Measurements from ENCODE around the gene P4HTM. TPM values are rescaled to one million over a fixed set of nuclear protein-coding genes. Genes with fewer than 3 reads are reported as not detected.

P4HTM gene
- total and polyA plus RNA-seq, 2 of the 4 experiments (the other 2 are of a cell fraction), result 10.4 to 26.1 TPM

DNA sequence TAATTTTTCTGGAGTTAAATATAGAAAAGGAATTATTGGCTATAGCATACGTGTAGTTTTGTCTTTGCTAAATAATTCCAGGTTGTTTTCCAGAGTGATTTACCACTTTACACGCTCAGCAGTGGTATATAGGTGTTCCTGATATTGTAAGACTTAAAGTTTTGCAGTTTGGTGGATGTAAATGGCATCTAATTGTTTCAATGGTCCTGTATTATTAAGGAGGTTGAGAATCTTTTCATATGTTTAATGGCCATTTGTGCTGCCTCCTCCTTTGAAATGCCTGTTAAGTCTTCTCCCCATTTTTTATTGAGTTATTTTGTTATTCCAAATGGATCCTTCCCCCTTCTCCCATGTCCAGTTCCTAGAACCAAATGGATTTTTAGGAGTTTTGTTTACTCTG is 26.4 kb upstream of the P4HTM start:
- Histone ChIP-seq H4K8ac (ENCODE audit: low read depth in 2 of 2, low read length in 2 of 2) (no peak overlapping the region), H3K27me3 (ENCODE audit: control insufficient read depth, insufficient read depth, low read length) (no peaks in the 10 kb centered on the region), H2AFZ (replicated peaks; ENCODE audit: low read length, poor library complexity) (no peak overlapping the region), H3K79me1 (ENCODE audit: low read depth in 1 of 2, low read length in 2 of 2) (peaks cover 17 to 38% of the 10 kb centered on the region in 2 experiments), H3K23ac (ENCODE audit: low read depth, low read length) (no peak overlapping the region), H2BK5ac (ENCODE audit: low read depth, low read length, poor library complexity, severe bottlenecking) (no peak overlapping the region), H2AK5ac (ENCODE audit: low read depth, low read length) (no peak overlapping the region), H2BK20ac (ENCODE audit: low read depth, low read length) (no peak overlapping the region), H2AK9ac (replicated peaks; ENCODE audit: low read depth, low read length, poor library complexity) (no peak overlapping the region), H4K20me1 (ENCODE audit: insufficient read depth, low read length) (peaks cover 3% of the 10 kb centered on the region; the same call in 1 of the 2 replicates), H3K4me1 (ENCODE audit: control insufficient read depth, insufficient read depth, low read length) (peaks cover 5% of the 10 kb centered on the region), H4K5ac (ENCODE audit: low read depth, low read length) (no peak overlapping the region), H3K18ac (ENCODE audit: low read depth, low read length) (no peak overlapping the region), H4K91ac (ENCODE audit: insufficient read depth, low read depth, low read length) (no peak overlapping the region), H3K9ac (ENCODE audit: low read depth, low read length) (no peak overlapping the region), H3K14ac (replicated peaks; ENCODE audit: low read depth, low read length) (no peak overlapping the region), H3K9me3 (ENCODE audit: control insufficient read depth, insufficient read depth, low read length) (no peaks in the 10 kb centered on the region), H2BK15ac (ENCODE audit: low read depth, low read length) (no peak overlapping the region), H3K56ac (ENCODE audit: extremely low read depth, insufficient read depth, low read length) (no peak overlapping the region), H3K4me3 (ENCODE audit: insufficient read depth, low read depth, low read length) (no peak overlapping the region), H3K9me1 (ENCODE audit: insufficient read depth, low read length) (peaks cover 4% of the 10 kb centered on the region), H3K4me2 (ENCODE audit: low read depth, low read length) (no peak overlapping the region), H3K27ac (ENCODE audit: insufficient read depth, low read length) (no peak overlapping the region), H3K36me3 (ENCODE audit: control insufficient read depth, insufficient read depth, low read length) (peaks cover 26% of the 10 kb centered on the region), H3K4ac (ENCODE audit: low read depth, low read length) (no peak overlapping the region), H2BK120ac (ENCODE audit: low read depth, low read length) (no peak overlapping the region)
- ChIA-PET CTCF (no interaction called here), POLR2A (ENCODE audit: unreplicated experiment) (no interaction called here)
- DNase-seq (no peak), ATAC-seq (ENCODE audit: low read depth) (no peak)
- intact Hi-C loops (cut with micrococcal nuclease), result no loop called here
- in situ Hi-C loops (cut with MboI; ENCODE audit: low sequenced_read_pairs), result no loop called here
- TF ChIP-seq, protein P1, sequence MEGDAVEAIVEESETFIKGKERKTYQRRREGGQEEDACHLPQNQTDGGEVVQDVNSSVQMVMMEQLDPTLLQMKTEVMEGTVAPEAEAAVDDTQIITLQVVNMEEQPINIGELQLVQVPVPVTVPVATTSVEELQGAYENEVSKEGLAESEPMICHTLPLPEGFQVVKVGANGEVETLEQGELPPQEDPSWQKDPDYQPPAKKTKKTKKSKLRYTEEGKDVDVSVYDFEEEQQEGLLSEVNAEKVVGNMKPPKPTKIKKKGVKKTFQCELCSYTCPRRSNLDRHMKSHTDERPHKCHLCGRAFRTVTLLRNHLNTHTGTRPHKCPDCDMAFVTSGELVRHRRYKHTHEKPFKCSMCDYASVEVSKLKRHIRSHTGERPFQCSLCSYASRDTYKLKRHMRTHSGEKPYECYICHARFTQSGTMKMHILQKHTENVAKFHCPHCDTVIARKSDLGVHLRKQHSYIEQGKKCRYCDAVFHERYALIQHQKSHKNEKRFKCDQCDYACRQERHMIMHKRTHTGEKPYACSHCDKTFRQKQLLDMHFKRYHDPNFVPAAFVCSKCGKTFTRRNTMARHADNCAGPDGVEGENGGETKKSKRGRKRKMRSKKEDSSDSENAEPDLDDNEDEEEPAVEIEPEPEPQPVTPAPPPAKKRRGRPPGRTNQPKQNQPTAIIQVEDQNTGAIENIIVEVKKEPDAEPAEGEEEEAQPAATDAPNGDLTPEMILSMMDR (conservative IDR thresholded peaks at IDR 0.05; ENCODE audit: low read depth, low read length), result no peak
- no peak for TF ChIP-seq CEBPB (IDR thresholded peaks at IDR 0.05; ENCODE audit: low read depth, low read length)
- no peak for TF ChIP-seq RCOR1 (IDR thresholded peaks at IDR 0.05; ENCODE audit: insufficient replicate concordance, low read length)
- no peak for TF ChIP-seq BHLHE40 (IDR thresholded peaks at IDR 0.05; ENCODE audit: low read depth, low read length)
- TF ChIP-seq, protein P2, sequence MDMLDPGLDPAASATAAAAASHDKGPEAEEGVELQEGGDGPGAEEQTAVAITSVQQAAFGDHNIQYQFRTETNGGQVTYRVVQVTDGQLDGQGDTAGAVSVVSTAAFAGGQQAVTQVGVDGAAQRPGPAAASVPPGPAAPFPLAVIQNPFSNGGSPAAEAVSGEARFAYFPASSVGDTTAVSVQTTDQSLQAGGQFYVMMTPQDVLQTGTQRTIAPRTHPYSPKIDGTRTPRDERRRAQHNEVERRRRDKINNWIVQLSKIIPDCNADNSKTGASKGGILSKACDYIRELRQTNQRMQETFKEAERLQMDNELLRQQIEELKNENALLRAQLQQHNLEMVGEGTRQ (IDR thresholded peaks at IDR 0.05; ENCODE audit: low read depth, low read length), result no peak
- dilution Hi-C loops (cut with HindIII; ENCODE audit: low sequenced_read_pairs, unreplicated experiment), result no loop called here
- no TSS peak for BruUV-seq (replicated peaks)
- no CpG with 5 or more reads among the region's 2 CpGs for WGBS, 2 experiments (ENCODE audit: extremely low coverage in 2 of 2, insufficient read length in 1 of 2)

Data from IMR-90 (cell line).